ENCODE data around the gene VOPP1.

VOPP1 gene

GRCh38 chr7:55427800-55428199 is 144.5 kb downstream of the VOPP1 start:
- no peak for DNase-seq

GRCh38 chr7:55427342-55427741 is 145.0 kb downstream of the VOPP1 start:
- no peak for DNase-seq

GRCh38 chr7:55426676-55427075 is 145.6 kb downstream of the VOPP1 start:
- no peak for DNase-seq

GRCh38 chr7:55425141-55425752 is 147.1 kb downstream of the VOPP1 start:
- DNase-seq: no peak

GRCh38 chr7:55423891-55424290 is 148.4 kb downstream of the VOPP1 start:
- no peak for DNase-seq

- DNase-seq: no peak
Measured at GRCh38 chr7:55423277-55423711, 149.0 kb downstream of the VOPP1 start.

Measured in activated CD4-positive, CD25-positive, alpha-beta regulatory T cell treated with anti-CD3 and anti-CD28 coated beads, Interleukin-2, amount 50 U/mL, for 72 hours (primary cell).